Fibroblast of the aortic adventitia (primary cell): ENCODE measurements around the gene GBX2. TPM values are rescaled to one million over a fixed set of nuclear protein-coding genes. Genes with fewer than 3 reads are reported as not detected.

Source experiments
- DNase-seq: peaks from one replicate; pipeline ENCODE4 v3.0.0-alpha.2; 2010; ENCODE audit warnings: low read depth
- H3K4me3 ChIP-seq: 2 replicates; pipeline ENCODE4 v1.5.1; 2011; ENCODE audit warnings: low read depth, mild to moderate bottlenecking, control low read depth, low read length, moderate library complexity
- CTCF ChIP-seq: IDR thresholded peaks from 2 replicates; pipeline ENCODE4 v1.5.1; 2011; ENCODE audit warnings: mild to moderate bottlenecking, low read length, control low read depth, inconsistent platforms; ENCODE audit not compliant: insufficient read depth
- total RNA-seq: library from RNA; depleted of rRNA; stranded (reverse); fragments of >200 nt; gene quantifications from 2 replicates; pipeline ENCODE4 v1.2.3, GENCODE V29; 2012; ENCODE audit warnings: low replicate concordance

Gene GBX2
- total RNA-seq, 1 donor = not detected

- no peak for TF ChIP-seq CTCF
- H3K4me3 ChIP-seq = peak overlapping the region; percentile 25
- no peak for DNase-seq
Measured at GRCh38 chr2:236164201-236164924, 3.8 kb downstream of the GBX2 start.

- no peak overlapping the region for H3K4me3 ChIP-seq
- TF ChIP-seq CTCF = no peak
- no peak for DNase-seq
Measured at GRCh38 chr2:236163471-236164200, 4.5 kb downstream of the GBX2 start.

- no peak overlapping the region for H3K4me3 ChIP-seq
- DNase-seq = no peak
- TF ChIP-seq CTCF = no peak
Measured at GRCh38 chr2:236162882-236163470, 5.2 kb downstream of the GBX2 start.

- TF ChIP-seq CTCF = no peak
- no peak for DNase-seq
- no peak overlapping the region for H3K4me3 ChIP-seq
Measured at GRCh38 chr2:236162031-236162845, 5.9 kb downstream of the GBX2 start.

- no peak for DNase-seq
Measured at GRCh38 chr2:236161531-236161930, 6.7 kb downstream of the GBX2 start.

More at GRCh38 chr2:236161531-236161930, 6.7 kb downstream of the GBX2 start:
- H3K4me3 ChIP-seq = no peak overlapping the region
- no peak for TF ChIP-seq CTCF
